ENCODE data around the gene TSPAN8. TPM values are rescaled to one million over a fixed set of nuclear protein-coding genes. Genes with fewer than 3 reads are reported as not detected.

Gene TSPAN8
- total RNA-seq, result 6.0 and 15.4 TPM in 2 replicates

GRCh38 chr12:71157601-71158233, at the start of gene TSPAN8:
TSS of gene TSPAN8 (minus strand) at chr12:71157999. CDS start at chr12:71157678, 321 bp downstream.

Other genes starting within 250 kb of the TSPAN8 start
- not detected in 2 replicates for gene PTPRR, start 237.3 kb downstream of the TSPAN8 start, total RNA-seq

Measured in cardiac atrium fibroblast (primary cell).